HL-60/S4 (cell line): Measurements from ENCODE around the gene REN.

Experiments used
- in situ Hi-C: fragments of 300-500 bp; cut with MboI; formaldehyde crosslinking; loops from 2 replicates; pipeline ENCODE4 v1.14.3; 2022; ENCODE audit warnings: low sequenced_read_pairs

The REN gene

DNA sequence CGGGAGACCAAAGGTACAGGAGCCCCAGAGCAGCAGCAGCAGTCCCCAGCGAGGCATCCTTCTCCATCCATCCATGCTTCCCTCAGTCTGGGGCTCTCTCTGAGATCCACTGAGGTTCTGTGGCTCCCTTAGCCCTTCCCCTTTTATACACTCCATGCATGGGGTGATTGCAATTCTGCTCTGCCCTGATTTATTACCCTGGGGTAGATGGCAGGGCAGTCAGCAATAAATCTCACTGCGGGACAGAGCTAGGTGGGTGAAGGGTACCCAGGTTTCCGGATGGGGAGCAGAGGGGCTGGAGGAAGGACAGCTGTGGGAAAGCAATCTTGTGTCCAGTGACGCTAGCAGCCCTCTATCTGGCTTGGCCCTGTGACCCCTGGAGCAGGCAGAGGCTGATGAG, at the start of gene REN:
Gene REN (minus strand): TSS at position 119 of the 400 bp plus-strand sequence. CDS start 44 bp downstream, at position 75.
- in situ Hi-C loops, result loop anchor here (10.0 kb wide), 1 partner anchor 209 kb away; no protein-coding TSS in a partner anchor

DNA sequence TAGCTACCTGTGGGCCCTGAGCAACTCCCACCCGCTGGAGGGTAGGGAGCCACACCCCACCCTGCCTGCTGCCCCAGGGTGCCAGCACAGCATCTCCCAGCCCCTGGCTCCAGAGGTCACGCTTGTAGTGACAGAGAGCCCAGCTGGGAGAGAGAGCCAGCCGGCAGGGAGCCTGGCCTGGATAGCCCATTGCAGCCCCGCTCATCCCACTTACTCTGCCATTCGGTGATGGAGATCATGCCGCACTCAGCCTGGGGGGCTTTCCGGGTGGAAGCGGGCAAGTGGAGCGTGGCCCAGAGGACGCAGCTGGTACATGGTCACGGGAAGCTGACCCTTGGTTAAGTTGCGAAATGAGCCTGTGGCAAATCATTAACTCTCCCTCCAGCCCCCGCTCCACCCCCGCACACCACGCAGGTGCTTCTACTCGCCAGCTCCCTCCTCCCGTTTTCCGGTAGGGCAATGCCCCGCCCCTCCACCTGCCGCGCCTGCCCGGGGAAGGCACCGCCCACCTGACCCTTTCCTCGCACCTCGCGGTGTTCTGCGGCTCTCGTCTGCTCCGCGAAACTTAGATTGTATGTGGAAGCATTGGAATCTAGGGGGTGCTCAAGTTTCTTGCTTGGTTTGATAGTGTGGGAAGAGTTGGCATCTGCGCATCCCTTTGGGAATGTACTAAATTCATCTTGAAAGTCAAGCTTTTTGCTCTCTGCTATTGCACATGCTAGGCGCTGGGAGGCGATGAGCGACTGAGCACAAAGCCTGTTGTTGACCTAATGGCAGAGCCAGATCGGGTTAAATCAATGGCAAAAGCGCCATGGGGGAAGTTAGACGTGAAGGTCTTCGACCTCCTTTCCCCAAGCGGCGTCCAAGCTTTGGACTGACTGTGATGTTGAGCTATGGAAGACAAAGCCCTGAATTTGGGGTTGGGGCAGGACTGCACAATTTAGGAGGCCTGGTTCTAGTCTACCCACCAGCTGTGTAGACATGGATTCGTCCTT, 47.8 kb upstream of the REN start, which contains the start of gene GOLT1A:
Gene GOLT1A (minus strand): TSS at position 321 of the 995 bp plus-strand sequence. CDS start 82 bp downstream, at position 239.
- in situ Hi-C loops, result no loop called here

GRCh38 chr1:204212715-204213114, 46.6 kb upstream of the REN start:
- in situ Hi-C loops, result no loop called here

GRCh38 chr1:204211046-204211445, 44.9 kb upstream of the REN start:
- in situ Hi-C loops, result no loop called here

DNA sequence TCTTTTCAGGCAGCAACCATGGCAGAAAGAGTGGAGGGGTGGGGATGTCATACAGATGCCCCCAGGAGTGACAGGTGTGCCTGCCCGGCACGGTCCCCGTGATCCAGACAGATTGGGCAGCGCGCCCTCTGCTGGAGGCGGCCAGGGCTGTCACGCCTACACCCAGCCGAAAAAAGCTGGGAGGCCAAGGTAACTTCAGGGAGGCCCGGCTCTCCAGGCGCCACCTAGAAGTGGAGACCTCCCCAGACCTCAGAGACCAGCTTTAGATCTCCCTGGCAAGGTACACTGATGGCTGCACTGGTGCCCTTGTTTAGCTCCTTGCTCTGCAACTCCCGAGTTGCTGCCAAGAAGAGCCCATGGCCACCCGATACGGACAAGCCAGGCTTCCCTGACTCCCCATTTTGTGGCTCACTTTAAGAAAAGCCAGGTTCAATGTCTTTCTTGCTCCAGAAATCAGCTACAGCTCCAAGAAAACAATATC, 41.0 kb upstream of the REN start:
- in situ Hi-C loops, result no loop called here

GRCh38 chr1:204206121-204206520, 40.0 kb upstream of the REN start:
- in situ Hi-C loops, result no loop called here

DNA sequence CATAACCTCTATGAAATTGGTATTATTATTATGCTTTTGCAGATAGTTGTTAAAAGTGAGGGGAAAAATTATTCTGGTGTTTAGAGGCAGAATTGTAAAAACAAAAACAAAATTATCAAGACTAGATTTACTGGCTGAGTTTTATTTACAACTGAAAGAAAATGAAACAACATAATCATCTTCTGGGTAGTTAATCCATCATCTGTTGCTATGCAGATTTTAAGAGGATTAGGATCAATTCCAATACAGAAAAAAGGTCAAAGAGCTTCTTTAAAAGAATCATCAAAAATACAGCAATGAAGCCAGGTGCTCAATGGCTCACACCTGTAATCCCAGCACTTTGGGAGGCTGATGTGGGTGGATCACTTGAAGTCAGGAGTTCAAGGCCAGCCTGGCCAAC, 39.3 kb upstream of the REN start:
- in situ Hi-C loops, result no loop called here

DNA sequence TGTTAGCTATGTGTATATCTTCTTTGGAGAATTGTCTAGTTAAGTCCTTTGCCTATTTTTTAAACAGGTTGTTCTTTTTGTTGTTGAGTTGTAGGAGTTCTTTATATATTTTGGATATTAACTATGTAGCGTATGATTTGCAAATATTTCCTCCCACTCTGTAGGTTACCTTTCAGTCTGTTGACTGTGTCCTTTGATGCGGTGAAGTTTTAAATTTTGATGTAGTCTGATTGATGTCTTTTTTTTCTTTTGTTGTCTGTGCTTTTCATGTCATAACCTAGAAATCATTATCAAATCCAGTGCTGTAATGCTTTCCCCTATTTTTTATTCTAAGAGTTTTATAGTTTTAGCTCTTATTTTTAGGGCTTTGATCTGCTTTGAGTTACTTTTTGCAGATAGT, 38.8 kb upstream of the REN start:
- in situ Hi-C loops, result no loop called here

GRCh38 chr1:204203206-204203767, 37.1 kb upstream of the REN start:
- in situ Hi-C loops, result no loop called here

DNA sequence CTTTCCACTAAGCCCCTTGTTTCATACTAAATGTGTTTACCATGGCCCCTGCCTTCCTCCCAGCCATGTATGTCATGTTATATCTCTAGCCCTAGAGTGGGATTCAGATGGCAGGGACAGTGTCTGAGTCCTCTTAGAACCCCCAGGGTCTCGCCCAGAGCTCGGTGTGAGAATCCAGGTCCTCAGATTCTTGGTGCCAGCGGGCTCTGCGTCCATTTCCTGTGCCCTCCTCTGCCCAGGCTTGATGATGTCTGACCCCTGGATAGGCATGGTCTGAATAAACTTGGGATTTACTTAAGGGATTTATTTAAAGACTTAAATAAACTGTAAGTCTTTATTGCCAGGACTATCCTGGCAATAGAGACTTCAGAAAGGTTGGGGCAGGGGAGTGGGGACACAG, 36.3 kb upstream of the REN start:
- in situ Hi-C loops, result no loop called here

GRCh38 chr1:204201348-204202040, 35.4 kb upstream of the REN start:
- in situ Hi-C loops, result no loop called here

GRCh38 chr1:204199579-204199978, 33.4 kb upstream of the REN start:
- in situ Hi-C loops, result no loop called here

- in situ Hi-C loops, result no loop called here
Measured at GRCh38 chr1:204198348-204199340, 32.5 kb upstream of the REN start.

DNA sequence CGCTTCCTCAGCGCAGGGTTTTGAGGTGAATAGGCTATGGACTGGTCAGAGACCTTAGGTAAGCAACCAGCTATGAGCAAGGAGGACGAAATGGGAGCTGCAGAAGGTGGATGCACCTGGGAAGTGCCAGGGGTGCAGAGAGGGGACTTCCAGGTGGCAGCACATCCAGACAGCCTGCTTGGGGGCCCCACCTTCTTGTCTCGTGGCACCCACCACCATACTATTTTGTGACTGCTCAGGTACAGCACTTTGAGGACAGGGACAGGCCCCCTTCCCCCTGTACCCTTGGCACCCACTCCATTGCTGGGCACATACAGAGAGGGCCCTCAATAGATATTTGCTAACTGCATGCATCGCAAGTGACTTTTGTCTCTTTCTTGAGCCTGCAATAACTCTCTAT, 30.9 kb upstream of the REN start:
- in situ Hi-C loops, result no loop called here

DNA sequence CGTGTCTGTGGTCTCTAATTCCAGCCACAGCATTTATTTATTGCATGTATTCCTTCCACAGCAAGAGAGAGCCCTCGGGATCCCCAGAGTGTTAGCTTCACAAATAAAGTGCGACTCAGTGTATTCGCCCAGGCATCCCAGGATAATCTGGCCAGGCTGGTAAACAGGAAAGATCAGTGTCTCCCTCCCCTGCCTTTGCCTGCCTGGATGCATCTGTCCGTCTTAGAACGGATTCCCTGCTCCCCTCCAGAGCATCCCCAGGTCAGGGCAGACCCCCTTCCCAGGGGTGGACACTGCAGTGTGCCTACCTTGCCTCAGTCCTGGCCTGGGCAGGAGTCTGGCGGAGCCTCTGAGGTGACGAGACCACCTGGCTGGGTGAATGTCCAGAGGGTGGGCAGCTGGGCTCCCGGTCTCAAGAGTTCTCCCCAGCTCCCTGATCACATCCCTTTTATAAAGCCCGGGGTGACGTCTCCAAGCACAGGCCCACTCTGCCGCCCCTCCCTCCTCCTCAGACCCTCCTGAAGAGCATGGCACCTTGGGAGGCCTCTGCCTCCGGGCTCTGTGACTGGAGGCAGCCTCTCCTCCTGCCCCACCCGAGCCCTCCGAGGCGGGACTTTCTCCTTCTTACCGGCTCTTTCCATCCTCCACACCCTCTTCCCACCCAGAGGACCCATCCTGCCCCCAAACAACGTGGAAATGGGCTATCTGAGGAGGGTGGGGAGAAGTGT, 30.1 kb upstream of the REN start, which contains the start of gene KISS1:
Gene KISS1 (minus strand): TSS at position 424 of the 728 bp plus-strand sequence. CDS start 3,615 bp downstream, outside the sequence.
- in situ Hi-C loops, result no loop called here

DNA sequence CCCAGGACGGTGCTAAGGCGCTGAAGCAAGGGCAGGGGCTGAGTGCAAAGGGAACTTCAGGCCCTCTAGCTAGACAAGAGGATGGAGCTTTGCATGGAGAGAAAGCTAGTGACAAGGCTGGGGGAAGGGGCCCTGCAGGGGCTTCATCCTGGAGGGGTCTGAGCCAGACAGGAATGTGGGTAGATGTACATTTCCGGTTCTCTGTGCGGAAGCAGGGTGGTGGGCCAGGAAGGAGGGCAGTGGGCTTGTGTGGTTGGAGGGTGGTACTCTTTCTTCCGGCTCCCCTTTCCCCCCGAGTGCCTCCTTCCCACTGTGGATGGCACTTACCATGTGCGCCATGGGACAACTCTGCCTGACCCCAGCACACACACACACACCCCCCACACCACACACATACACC, 28.6 kb upstream of the REN start:
- in situ Hi-C loops, result no loop called here

DNA sequence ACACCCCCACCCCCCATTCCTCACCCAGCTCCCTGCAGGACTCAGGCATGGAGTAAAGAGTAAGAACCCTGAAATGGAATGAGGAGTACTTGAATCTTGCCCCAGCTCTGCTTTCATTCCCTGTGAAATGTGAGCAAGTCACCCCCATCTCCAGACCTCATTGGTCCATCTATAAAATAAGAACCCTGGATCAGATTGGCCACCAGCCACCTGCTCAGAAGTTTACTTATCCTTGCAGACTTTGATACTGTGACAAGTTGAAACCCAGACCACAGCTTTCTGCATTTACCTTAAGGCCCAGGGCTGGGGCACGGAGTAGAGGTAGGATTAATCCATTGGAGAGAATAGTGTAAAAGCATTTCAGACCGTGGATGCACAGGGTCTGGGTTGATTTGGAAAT, 27.9 kb upstream of the REN start:
- in situ Hi-C loops, result no loop called here

- in situ Hi-C loops, result no loop called here
Measured at GRCh38 chr1:204192589-204193352, 26.6 kb upstream of the REN start.

GRCh38 chr1:204192046-204192445, 25.9 kb upstream of the REN start:
- in situ Hi-C loops, result no loop called here
